Upper lobe of right lung (tissue), 1 donor: ENCODE measurements around the gene CPLX1. TPM values are rescaled to one million over a fixed set of nuclear protein-coding genes. Genes with fewer than 3 reads are reported as not detected.
A peak's percentile ranks its signal among the peaks of the same experiment; 100 is the strongest.

ENCODE experiments used
- ATAC-seq: fragments of 200-7000 bp; cut with Tn5 transposase; one replicate; pipeline ENCODE4 v1.9.1; 2020; ENCODE audit warnings: mild to moderate bottlenecking, moderate library complexity
- DNase-seq: peaks from one replicate; pipeline ENCODE4 v3.0.0-alpha.2; 2020
- H3K27ac ChIP-seq: fragments of 200-600 bp; one replicate; pipeline ENCODE4 v1.8.0; 2022
- H3K27me3 ChIP-seq: fragments of 200-600 bp; one replicate; pipeline ENCODE4 v1.8.0; 2022; ENCODE audit warnings: mild to moderate bottlenecking
- H3K36me3 ChIP-seq: fragments of 200-600 bp; one replicate; pipeline ENCODE4 v1.8.0; 2022
- H3K4me1 ChIP-seq: fragments of 200-600 bp; one replicate; pipeline ENCODE4 v1.8.0; 2022
- H3K4me3 ChIP-seq: fragments of 200-600 bp; one replicate; pipeline ENCODE4 v1.8.0; 2022; ENCODE audit warnings: mild to moderate bottlenecking
- H3K9me3 ChIP-seq: fragments of 200-600 bp; one replicate; pipeline ENCODE4 v1.8.0; 2022
- intact Hi-C: fragments of 100-400 bp; cut with DNase I; formaldehyde crosslinking; loops from one replicate; pipeline ENCODE4 v1.11.0; 2022
- total RNA-seq: library from RNA; stranded (reverse); fragmentation: NEBNext Ultra II Directional; extraction: Animal tissue kit (Norgen Biotek cat#: 25700); gene quantifications from one replicate; pipeline ENCODE4 v1.2.1, GENCODE V29; 2021
- TF ChIP-seq, protein P1 (sequence below): fragments of 200-600 bp; IDR thresholded peaks from one replicate; pipeline ENCODE4 v1.8.0; 2022; ENCODE audit warnings: antibody characterized with exemption
- donor health status: DM: no; HTN: yes; CAD: no; lungs with severe emphysema.

Gene CPLX1
- total RNA-seq, 1 donor from 2014 or later: 5.2 TPM

DNA sequence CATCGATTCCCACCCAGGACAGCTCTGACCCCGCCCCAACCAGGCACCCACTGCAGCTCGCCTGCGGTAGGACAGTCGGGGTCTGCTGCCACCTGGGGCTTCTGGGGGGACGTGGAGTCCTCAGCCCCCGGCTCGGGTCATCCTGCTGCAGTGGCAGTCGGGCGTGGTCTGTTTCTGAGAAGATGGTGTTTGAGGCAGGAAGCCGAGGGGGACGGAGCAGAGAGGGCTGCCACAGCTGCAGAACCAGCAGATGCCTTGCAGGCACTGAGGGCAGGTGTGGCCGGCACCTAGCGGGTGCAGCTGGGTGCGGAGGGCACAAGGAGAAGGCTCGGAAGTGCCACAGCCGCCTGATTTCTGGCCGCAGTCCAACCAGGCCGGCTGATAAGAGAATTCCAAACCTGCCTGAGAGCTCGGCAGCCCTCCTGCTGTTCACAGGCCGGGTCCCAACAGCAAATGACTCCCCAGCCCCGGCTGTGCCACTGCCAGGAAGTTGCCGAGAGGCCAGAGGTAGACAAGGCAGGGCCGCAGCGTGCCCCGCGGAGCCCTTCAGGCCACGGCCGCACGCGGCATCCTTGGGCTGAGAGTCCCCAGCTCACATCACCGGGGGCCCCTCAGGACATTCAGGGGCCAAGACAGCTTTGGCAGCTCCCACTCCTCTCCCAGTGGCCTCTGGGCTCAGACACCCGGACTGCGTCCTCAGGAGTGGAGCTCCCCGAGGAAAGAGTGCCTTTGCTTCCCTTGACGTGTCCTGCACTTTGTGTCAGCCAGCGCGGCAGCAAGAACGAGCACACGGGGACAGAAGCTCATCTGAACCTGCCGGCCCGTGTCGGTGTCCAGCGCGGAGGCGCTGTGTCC is 9.4 kb upstream of the CPLX1 start:
- H3K4me1 ChIP-seq: no peaks in the 10 kb centered on the region
- intact Hi-C loops: no loop called here
- no peak overlapping the region for H3K4me3 ChIP-seq
- TF ChIP-seq, protein P1, sequence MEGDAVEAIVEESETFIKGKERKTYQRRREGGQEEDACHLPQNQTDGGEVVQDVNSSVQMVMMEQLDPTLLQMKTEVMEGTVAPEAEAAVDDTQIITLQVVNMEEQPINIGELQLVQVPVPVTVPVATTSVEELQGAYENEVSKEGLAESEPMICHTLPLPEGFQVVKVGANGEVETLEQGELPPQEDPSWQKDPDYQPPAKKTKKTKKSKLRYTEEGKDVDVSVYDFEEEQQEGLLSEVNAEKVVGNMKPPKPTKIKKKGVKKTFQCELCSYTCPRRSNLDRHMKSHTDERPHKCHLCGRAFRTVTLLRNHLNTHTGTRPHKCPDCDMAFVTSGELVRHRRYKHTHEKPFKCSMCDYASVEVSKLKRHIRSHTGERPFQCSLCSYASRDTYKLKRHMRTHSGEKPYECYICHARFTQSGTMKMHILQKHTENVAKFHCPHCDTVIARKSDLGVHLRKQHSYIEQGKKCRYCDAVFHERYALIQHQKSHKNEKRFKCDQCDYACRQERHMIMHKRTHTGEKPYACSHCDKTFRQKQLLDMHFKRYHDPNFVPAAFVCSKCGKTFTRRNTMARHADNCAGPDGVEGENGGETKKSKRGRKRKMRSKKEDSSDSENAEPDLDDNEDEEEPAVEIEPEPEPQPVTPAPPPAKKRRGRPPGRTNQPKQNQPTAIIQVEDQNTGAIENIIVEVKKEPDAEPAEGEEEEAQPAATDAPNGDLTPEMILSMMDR: no peak
- H3K36me3 ChIP-seq: no peaks in the 10 kb centered on the region
- DNase-seq (peak; percentile 74), ATAC-seq (peak; percentile 56)
- H3K9me3 ChIP-seq: peaks cover 11% of the 10 kb centered on the region
- peaks cover 8% of the 10 kb centered on the region for H3K27me3 ChIP-seq
- no peak overlapping the region for H3K27ac ChIP-seq

DNA sequence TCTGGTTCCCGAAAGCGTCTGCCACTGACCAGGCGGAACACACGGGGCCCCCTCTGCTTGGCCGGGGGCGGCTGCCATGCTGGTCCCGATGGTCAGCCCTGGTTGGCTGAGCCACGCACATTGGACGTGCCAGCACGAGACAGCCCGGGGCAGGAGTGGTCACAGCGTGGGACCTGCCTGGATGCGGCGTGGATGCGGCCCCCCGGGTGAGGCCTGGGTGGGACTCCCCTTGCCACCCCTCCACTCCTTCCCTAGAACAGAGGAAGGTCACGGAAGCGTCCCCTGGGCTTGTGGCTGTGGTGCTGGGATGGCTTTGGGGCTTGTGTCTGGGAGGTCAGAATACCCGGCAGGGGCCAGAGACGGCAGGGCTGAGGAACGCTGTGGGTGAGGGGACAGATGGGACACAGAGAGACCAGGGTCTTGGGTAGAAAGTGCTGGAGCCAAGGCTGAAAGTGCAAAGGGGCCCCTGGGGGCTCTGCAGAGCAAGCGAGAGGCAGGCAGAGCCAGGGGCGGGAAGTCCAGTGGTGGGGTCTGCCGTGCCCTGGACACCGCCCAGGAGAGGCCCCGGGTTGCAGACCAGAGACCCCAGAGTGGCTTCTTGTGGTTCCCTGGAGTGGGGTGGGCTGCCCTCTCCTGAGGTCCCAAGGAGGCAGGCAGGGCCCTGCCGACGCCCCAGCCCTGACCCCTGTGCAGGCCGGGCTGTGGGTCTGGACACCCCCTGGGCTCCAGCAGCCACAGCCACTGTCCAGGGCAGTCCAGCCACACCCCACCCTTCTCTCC is 8.6 kb upstream of the CPLX1 start:
- DNase-seq: peak; percentile 57
- H3K27ac ChIP-seq: no peak overlapping the region
- no peak overlapping the region for H3K4me3 ChIP-seq
- H3K27me3 ChIP-seq: peaks cover 14% of the 10 kb centered on the region
- no peaks in the 10 kb centered on the region for H3K36me3 ChIP-seq
- TF ChIP-seq, protein P1: no peak
- no peaks in the 10 kb centered on the region for H3K4me1 ChIP-seq
- peaks cover 11% of the 10 kb centered on the region for H3K9me3 ChIP-seq
- ATAC-seq: no peak
- intact Hi-C loops: no loop called here

DNA sequence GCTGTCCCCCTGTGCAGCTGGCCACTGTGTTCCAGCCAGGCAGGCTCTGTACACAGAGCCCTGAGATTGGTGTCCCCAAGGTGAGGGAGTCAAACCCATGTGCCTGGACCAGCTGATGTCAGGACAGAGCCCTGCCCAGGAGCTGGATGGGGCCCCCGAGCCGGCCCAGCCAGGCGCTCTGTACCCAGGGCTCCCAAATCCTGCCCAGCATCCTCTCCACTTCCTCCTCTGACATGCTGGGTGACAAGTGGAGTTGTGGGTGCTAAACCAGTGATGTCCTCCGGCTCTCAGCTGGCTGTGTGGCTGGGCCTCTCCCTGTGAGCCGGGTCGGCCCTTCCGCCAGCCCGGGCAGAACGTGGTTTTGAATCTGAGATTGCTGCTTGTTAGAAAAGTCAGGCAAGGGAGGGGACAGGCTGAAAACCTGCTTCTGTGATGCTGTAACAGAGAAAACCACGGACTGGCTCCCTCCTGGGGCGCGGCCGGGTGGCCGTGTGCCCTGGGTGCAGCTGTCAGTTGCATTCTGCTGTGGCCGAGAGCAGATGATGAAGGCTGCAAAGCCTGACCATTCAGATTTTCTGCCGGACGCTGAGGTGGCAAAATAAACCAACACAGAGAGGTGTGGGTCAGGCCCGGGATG is 7.9 kb upstream of the CPLX1 start:
- H3K27me3 ChIP-seq: peaks cover 17% of the 10 kb centered on the region
- DNase-seq (peak; percentile 30), ATAC-seq (no peak)
- intact Hi-C loops: no loop called here
- no peak overlapping the region for H3K4me3 ChIP-seq
- no peaks in the 10 kb centered on the region for H3K4me1 ChIP-seq
- H3K9me3 ChIP-seq: peaks cover 11% of the 10 kb centered on the region
- TF ChIP-seq, protein P1: no peak
- H3K36me3 ChIP-seq: no peaks in the 10 kb centered on the region
- no peak overlapping the region for H3K27ac ChIP-seq

DNA sequence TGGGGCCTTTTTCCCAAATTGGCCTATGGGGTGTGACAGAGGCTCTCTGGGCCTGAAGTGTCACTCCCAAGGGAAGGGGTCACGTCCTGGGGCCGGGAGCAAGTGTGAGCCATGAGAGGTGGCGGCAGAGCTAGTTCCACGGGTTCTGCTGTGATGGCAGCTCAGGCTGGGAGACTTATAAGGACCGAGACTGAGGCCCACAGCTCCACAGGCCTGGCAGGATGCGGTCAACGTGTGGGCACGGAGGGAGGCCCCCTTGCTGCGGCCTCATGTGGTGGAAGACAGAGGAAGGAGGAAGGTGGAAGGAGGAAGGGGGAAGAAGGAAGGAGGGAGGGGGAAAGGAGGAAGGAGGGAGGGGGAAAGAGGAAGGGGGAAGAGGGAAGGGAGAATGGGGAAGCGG is 7.2 kb upstream of the CPLX1 start:
- no peak overlapping the region for H3K4me3 ChIP-seq
- intact Hi-C loops: no loop called here
- H3K36me3 ChIP-seq: no peaks in the 10 kb centered on the region
- TF ChIP-seq, protein P1: no peak
- peaks cover 8% of the 10 kb centered on the region for H3K9me3 ChIP-seq
- ATAC-seq: no peak
- H3K27me3 ChIP-seq: peaks cover 24% of the 10 kb centered on the region
- no peaks in the 10 kb centered on the region for H3K4me1 ChIP-seq
- peak; percentile 25 for DNase-seq
- H3K27ac ChIP-seq: no peak overlapping the region

DNA sequence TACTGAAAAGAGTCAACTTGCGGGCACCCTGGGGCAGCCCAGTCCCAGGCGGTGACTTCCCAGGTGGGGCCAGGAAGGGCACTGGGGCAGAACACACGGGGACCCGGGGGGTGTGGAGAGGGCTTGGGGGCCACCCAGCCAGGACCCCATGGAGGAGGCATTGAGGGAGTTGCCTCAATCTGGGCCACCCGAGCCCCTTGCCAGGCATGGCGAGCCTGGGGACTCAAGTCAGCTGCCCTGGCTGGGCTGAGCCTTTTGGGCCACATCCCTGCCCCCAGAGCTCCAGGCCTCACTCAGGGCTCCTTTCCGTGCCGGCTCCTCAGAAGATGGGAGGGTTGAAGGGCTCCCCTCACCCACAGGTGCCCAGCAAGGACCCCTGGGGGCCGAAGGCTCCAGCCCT is 6.6 kb upstream of the CPLX1 start:
- TF ChIP-seq, protein P1: no peak
- Histone ChIP-seq H3K4me1 (no peaks in the 10 kb centered on the region), H3K4me3 (no peak overlapping the region), H3K36me3 (no peaks in the 10 kb centered on the region), H3K9me3 (peaks cover 2% of the 10 kb centered on the region), H3K27me3 (peaks cover 30% of the 10 kb centered on the region), H3K27ac (no peak overlapping the region)
- peak; percentile 61 for DNase-seq
- ATAC-seq: no peak
- intact Hi-C loops: no loop called here
